Right ventricle myocardium inferior (tissue), 1 donor: ENCODE data around the gene HPS1. TPM values are rescaled to one million over a fixed set of nuclear protein-coding genes. Genes with fewer than 3 reads are reported as not detected.

Experiments used
- ATAC-seq: fragments of 200-7000 bp; cut with Tn5 transposase; one replicate; pipeline ENCODE4 v1.9.1; 2020; ENCODE audit warnings: mild to moderate bottlenecking, moderate library complexity
- DNase-seq: peaks from one replicate; pipeline ENCODE4 v3.0.0; 2021; ENCODE audit errors: missing footprints
- intact Hi-C: fragments of 100-400 bp; cut with DNase I; formaldehyde crosslinking; loops from one replicate; pipeline ENCODE4 v1.11.0; 2022
- microRNA-seq: library from miRNA; unstranded; fragments of <30 nt; microRNA quantifications from one replicate; pipeline ENCODE4 v1.2.0, GENCODE V29; 2020
- total RNA-seq: library from RNA; stranded (reverse); fragmentation: NEBNext Ultra II Directional; extraction: Animal tissue kit (Norgen Biotek cat#: 25700); gene quantifications from one replicate; pipeline ENCODE4 v1.2.1, GENCODE V29; 2021
- donor health status: DM: no; HTN: yes; CAD: no; lungs with severe emphysema.

Gene HPS1
- total RNA-seq, 1 donor from 2014 or later: 27.9 TPM

GRCh38 chr10:98380493-98381339 is 66.0 kb downstream of the HPS1 start:
- ATAC-seq: no peak
- intact Hi-C loops: no loop called here
- DNase-seq: no peak

GRCh38 chr10:98378722-98379121 is 68.0 kb downstream of the HPS1 start:
- ATAC-seq (no peak), DNase-seq (no peak)
- intact Hi-C loops: no loop called here

- intact Hi-C loops: no loop called here
- no peak for DNase-seq
- no peak for ATAC-seq
Measured at GRCh38 chr10:98377536-98377935, 69.2 kb downstream of the HPS1 start.

DNA sequence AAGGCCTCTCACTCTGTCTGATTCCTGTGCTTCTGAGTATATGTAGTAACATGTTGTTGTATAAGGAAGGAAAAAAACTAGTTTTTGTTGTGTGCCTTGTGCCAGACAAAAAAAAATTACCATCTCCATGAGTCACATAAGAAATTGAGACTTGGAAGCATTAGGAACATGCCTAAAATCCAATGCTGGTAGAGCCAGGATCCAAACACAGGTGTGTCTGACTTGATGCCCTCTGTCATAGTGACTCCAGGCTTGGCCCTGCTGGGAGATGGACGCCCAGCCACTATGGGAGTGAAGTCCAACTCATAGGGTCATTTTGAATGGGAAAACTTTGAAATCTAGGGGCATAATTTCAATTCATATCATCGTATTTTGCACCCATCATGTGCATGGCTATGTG is 69.7 kb downstream of the HPS1 start:
- DNase-seq: no peak
- intact Hi-C loops: no loop called here
- no peak for ATAC-seq

- intact Hi-C loops: no loop called here
- DNase-seq: no peak
- ATAC-seq: no peak
Measured at GRCh38 chr10:98376485-98376884, 70.2 kb downstream of the HPS1 start.

DNA sequence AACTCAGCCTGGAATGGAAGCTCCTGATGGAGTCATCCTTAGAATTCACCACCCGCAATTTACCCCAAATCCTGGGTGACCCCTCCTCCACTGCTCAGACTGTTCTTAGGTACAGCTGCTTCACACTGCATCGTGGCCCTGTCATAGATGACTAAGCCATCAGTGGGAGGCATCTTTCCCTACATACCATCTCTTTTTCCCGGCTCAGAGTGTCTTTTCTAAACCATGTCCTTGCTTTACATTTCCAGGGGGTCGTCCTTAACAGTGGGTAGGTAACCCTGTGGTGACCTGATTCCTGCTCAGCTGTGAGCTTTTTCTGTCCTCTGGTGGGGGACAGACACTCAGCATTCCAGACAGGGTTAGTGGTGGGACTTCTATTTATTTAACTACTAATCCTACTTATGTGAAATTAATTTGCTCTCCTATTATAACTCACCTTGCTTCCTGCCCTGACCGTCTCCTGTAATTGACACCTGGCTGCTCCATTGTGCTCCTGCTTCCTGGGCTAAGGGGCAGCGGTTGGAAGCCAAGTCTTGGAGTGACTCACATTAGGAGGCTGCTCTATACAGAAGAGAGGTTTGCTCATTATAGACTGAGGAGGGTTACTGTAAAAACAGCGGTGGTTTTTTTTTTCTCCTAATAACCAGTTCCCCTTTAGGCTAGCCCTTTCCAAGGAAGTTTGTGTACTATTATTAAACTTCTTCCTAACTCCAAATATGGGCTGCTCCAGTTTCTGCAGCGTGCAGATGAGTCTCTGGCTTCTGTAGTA is 72.3 kb downstream of the HPS1 start:
- no peak for DNase-seq
- ATAC-seq: no peak

DNA sequence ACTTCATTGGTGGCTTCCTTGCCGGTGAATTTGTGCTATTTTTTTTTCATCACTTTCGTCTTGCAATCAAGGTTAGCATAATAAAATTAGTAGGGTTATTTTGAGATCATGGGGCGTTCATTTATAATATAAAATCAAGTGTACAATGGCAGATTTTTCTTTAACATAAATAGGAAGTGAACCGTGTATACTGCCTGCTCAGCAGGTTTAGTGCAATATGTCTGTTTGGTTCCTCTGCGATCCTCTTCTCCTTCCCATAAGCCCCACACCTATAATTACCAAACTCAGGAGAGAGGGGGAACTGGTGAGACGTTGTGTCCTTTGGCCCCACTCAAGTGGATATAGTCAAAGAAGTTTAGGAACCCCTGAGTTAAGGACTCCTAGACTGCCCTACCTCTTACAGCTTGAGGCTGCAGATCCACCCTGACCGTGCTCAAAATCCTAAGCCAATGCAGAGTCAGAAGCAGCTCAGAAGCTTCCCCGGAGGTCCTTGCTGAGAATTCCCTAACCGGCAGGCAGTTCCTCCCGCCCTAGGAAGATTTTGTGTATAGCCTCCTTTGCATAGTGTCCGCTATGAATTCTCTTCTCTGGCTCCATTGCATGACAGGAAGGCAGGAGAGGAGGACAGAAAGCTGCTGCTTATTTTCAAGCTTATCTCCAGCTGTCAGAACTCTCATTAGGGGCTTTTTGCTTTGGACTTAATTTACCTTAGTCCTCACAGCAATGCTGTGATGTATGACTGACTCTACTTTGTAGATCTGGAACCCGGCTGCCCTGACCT is 73.3 kb downstream of the HPS1 start:
- no peak for ATAC-seq
- intact Hi-C loops: no loop called here
- no peak for DNase-seq

More for the DNA sequence above, 72.3 kb downstream of the HPS1 start:
- intact Hi-C loops: no loop called here

DNA sequence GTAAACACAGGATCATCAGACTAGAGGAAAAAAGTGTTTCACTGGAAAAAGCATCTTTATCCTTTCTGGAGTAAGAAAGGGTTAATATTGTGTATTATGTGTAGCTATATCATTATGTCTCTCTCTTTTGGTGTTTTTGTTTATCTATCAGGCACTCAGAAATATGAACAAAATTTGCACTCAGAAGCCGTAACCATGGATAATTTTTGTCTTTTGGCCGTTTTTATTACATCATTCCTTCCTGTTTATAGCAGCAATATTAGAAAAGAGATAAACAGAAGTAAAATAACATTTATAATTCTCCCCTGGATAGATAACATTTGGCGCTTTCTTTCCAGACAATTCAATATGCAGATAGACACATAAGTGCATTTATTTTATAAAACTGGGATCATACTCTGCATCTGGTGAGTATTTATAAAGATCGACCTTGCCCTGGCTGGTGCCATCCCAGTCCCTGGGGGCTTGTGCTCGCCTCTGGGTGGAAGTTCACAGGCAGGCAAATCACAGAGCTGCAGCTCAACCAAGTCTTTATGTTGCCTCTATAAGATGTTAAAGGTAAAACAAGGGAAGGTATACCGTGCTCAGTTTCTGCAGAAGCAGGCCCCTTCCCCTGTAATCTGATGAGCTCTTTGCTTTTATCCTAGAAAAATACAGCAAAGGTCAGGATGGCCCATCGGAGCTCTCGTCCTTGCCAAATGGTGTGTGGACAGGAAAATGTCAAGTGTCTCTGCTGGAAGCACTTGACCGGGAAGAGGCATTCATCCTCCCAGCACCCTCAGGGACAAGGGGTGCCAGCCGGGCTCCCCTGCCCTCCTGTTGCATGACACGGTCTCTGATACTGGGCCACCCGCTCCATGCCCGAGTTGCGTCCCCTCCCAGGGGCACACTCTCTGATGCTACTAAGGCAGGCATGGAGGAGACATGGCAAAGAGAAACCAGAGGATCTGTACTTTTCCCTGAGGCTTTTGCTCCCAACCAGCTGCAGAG is 75.6 kb downstream of the HPS1 start:
- ATAC-seq: no peak
- intact Hi-C loops: no loop called here
- no peak for DNase-seq

DNA sequence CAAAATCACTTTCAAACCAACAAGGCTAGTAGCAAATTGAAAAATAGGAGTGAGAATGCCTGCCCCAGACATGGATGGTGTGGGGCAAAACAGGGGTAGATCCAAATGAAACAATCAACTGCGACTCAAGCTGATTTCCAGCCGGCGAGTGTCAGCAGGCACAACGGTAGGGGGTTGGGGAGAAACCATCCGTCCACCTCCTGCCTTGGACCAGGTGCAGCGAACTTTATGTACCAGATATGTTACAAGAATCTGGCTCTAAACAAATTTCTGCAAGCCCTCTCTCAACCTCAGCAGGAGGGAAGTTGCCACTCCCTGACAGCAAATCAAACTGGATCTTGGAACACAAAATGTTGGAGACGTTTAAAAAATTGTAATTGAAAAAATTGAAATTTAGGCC is 76.9 kb downstream of the HPS1 start:
- intact Hi-C loops: no loop called here
- ATAC-seq: no peak

GRCh38 chr10:98368644-98369043 is 78.1 kb downstream of the HPS1 start:
- DNase-seq: no peak
- ATAC-seq: no peak
- intact Hi-C loops: no loop called here

More for the DNA sequence above, 76.9 kb downstream of the HPS1 start:
- DNase-seq: no peak

DNA sequence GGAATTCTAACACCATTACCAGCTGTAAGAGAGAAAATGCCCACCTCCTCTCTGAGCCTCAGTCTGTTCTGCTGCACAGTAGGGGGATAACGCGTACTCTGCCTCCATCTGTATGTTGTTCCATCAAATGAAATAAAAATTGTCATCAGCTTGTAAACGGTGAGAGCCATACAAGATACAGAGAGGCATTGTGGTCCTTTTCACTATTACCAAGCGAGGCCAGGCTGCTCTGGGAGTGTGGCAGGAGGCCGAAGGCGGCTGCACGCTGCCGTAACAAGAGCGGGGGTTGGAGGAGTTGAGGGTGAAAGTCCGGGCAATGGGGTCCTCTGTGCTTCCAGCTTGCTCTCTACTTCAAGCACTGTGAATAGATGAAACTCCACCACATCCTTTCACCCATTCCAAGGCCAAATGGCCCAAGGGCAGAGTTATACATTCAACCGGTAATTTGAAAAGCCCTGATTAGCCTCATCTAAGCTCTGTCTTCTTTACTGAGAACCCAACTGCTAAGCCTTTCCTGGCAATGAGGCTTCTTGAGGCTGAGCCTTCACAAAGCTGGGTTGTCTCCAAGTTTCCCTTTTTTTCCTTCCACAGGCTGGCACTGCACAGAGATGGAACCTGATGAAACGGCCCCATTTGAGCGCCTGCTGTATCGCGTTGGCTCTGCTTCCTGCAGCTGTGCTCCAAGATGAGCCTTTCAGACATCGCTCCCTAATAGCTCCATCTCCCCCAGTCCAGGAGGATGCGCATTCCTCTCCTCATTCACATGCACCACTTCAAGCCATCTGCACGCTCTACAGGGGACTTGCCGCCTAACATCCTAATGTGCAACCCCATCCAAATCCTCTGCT is 78.9 kb downstream of the HPS1 start:
- DNase-seq (no peak), ATAC-seq (no peak)
- intact Hi-C loops: no loop called here

Small RNA genes lying within 50 kb of the gene (microRNA-seq; reads per million reads assigned to microRNA genes)
- gene MIR1287: 145 reads per million, percentile 57 among the genes with 10 or more reads in this experiment
- gene MIR4685: not detected

Other genes with a start within 250 kb of the HPS1 start
- gene LOXL4, start 178.7 kb downstream of the HPS1 start, total RNA-seq: 0.54 TPM
- 10.7 TPM for gene PYROXD2, start 31.8 kb downstream of the HPS1 start, total RNA-seq